HEK293 (cell line): ENCODE measurements around the gene TIMM44.

Source experiments
- CTCF ChIA-PET: fragments of 350-600 bp; formaldehyde crosslinking; extraction: SDS; loops from one replicate; lab custom pipeline; 2021; ENCODE audit warnings: antibody characterized with exemption; lab: Yijun Ruan, JAX
- POLR2A ChIA-PET: fragments of 300-600 bp; formaldehyde crosslinking; extraction: SDS; loops from one replicate; lab custom pipeline; 2020; ENCODE audit warnings: antibody characterized with exemption, inconsistent platforms; lab: Yijun Ruan, JAX
- H3K27ac ChIP-seq: fragments of 200-500 bp; sonication (Bioruptor generic); 2 replicates; pipeline ENCODE4 v1.5.1; 2014; ENCODE audit warnings: low read depth, low read length, control low read depth, inconsistent platforms; ENCODE audit errors: extremely low read depth
- H3K36me3 ChIP-seq, 2 experiments: fragments of 200-500 bp in 1 of 2; sonication (Bioruptor generic) in 1 of 2; 1 replicate in 1 of 2; 2 replicates in 1 of 2; pipeline ENCODE4 v1.5.1; 2014 to 2017; ENCODE audit warnings: inconsistent platforms in 2 of 2, low read length in 2 of 2; ENCODE audit not compliant: control insufficient read depth in 2 of 2, insufficient read depth in 1 of 2
- H3K4me1 ChIP-seq: fragments of 200-500 bp; sonication (Bioruptor generic); 2 replicates; pipeline ENCODE4 v1.5.1; 2014; ENCODE audit warnings: mild to moderate bottlenecking, low read length, inconsistent platforms; ENCODE audit not compliant: control insufficient read depth, insufficient read depth
- H3K4me3 ChIP-seq: 2 replicates; pipeline ENCODE4 v1.5.1; 2011; ENCODE audit warnings: low read depth, mild to moderate bottlenecking, control low read depth, low read length, moderate library complexity
- H3K9me3 ChIP-seq: fragments of 200-500 bp; sonication (Bioruptor generic); 2 replicates; pipeline ENCODE4 v1.5.1; 2014; ENCODE audit warnings: low read depth, low read length, inconsistent platforms; ENCODE audit not compliant: control insufficient read depth, insufficient read depth
- CTCF ChIP-seq: fragments of 450-650 bp; formaldehyde crosslinking; IDR thresholded peaks from 2 replicates; pipeline ENCODE4 v1.5.1; 2016; ENCODE audit warnings: missing biosample characterization, missing genetic modification characterization
- EGR2 ChIP-seq: fragments of 450-650 bp; formaldehyde crosslinking; IDR thresholded peaks from 2 replicates; pipeline ENCODE4 v1.5.1; 2016; ENCODE audit warnings: low read depth, missing biosample characterization, missing genetic modification characterization
- REST ChIP-seq: fragments of 450-650 bp; formaldehyde crosslinking; IDR thresholded peaks from 2 replicates; pipeline ENCODE4 v1.5.1; 2016; ENCODE audit warnings: missing biosample characterization, missing genetic modification characterization
- ZEB2 ChIP-seq: fragments of 450-650 bp; formaldehyde crosslinking; IDR thresholded peaks from 2 replicates; pipeline ENCODE4 v1.5.1; 2016; ENCODE audit warnings: missing biosample characterization, missing genetic modification characterization
- ZFP69B ChIP-seq: fragments of 450-650 bp; formaldehyde crosslinking; IDR thresholded peaks from 2 replicates; pipeline ENCODE4 v1.5.1; 2016; ENCODE audit warnings: missing biosample characterization, missing genetic modification characterization
- ZNF362 ChIP-seq: fragments of 450-650 bp; formaldehyde crosslinking; IDR thresholded peaks from 2 replicates; pipeline ENCODE4 v1.5.1; 2016; ENCODE audit warnings: missing biosample characterization, missing genetic modification characterization
- ZNF394 ChIP-seq: fragments of 450-650 bp; formaldehyde crosslinking; IDR thresholded peaks from 2 replicates; pipeline ENCODE4 v1.5.1; 2016; ENCODE audit warnings: missing biosample characterization, missing genetic modification characterization, mild to moderate bottlenecking, moderate library complexity, borderline replicate concordance
- ZNF645 ChIP-seq: fragments of 450-650 bp; formaldehyde crosslinking; IDR thresholded peaks from 2 replicates; pipeline ENCODE4; 2016; ENCODE audit warnings: missing biosample characterization, missing genetic modification characterization
- ZSCAN16 ChIP-seq: fragments of 450-650 bp; formaldehyde crosslinking; IDR thresholded peaks from 2 replicates; pipeline ENCODE4 v1.5.1; 2016; ENCODE audit warnings: missing biosample characterization, missing genetic modification characterization
- TF ChIP-seq, protein P1 (sequence below): fragments of 450-650 bp; formaldehyde crosslinking; IDR thresholded peaks from 2 replicates; pipeline ENCODE4 v1.5.1; 2016; ENCODE audit warnings: missing biosample characterization, missing genetic modification characterization, low read depth
- TF ChIP-seq, protein P2 (sequence below): fragments of 450-650 bp; formaldehyde crosslinking; IDR thresholded peaks from 2 replicates; pipeline ENCODE4 v1.5.1; 2017; ENCODE audit warnings: missing biosample characterization, missing genetic modification characterization
- TF ChIP-seq, protein P3 (sequence below): fragments of 450-650 bp; formaldehyde crosslinking; IDR thresholded peaks from 2 replicates; pipeline ENCODE4 v1.5.1; 2016; ENCODE audit warnings: missing biosample characterization, missing genetic modification characterization, low read depth
- TF ChIP-seq, protein P4 (sequence below): fragments of 450-650 bp; formaldehyde crosslinking; conservative IDR thresholded peaks from 2 replicates; pipeline ENCODE4 v1.5.1; 2016; ENCODE audit warnings: low read depth, missing biosample characterization, missing genetic modification characterization

The TIMM44 gene

DNA sequence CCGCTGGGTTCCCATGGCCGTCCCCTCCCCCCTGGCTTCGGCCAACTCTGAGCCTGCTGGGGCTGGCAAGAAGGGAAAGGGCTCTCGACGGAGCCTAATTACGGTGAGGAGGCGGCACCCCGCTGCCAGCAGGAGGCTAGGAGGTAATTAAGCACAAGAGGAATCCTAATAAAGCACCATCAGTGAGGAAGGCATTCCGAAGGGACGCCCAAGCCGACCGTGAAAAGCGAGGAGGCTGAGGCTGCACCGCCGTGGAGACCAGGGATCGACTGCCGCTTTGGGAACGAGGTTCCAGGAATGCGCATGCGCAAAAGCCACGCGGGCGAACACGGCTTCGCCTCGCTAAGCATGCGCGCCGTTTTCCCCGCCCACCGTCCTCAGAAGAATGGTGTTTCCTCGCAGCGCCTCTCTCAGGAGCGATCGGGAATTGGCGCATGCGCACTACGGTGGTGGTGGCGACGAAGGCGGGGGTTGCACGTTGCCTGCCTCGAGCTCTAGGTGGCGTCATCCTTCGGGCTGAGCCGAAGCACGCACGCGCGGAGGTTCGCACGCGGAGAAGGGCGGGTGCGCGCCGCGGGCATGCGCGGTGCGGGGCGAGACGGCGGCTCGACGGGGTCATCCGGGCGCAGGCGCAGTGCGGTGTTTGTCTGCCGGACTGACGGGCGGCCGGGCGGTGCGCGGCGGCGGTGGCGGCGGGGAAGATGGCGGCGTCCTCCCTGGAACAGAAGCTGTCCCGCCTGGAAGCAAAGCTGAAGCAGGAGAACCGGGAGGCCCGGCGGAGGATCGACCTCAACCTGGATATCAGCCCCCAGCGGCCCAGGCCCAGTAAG, 40.0 kb downstream of the TIMM44 start, which contains the start of gene MAP2K7 (continued):
- TF ChIP-seq, protein P1, sequence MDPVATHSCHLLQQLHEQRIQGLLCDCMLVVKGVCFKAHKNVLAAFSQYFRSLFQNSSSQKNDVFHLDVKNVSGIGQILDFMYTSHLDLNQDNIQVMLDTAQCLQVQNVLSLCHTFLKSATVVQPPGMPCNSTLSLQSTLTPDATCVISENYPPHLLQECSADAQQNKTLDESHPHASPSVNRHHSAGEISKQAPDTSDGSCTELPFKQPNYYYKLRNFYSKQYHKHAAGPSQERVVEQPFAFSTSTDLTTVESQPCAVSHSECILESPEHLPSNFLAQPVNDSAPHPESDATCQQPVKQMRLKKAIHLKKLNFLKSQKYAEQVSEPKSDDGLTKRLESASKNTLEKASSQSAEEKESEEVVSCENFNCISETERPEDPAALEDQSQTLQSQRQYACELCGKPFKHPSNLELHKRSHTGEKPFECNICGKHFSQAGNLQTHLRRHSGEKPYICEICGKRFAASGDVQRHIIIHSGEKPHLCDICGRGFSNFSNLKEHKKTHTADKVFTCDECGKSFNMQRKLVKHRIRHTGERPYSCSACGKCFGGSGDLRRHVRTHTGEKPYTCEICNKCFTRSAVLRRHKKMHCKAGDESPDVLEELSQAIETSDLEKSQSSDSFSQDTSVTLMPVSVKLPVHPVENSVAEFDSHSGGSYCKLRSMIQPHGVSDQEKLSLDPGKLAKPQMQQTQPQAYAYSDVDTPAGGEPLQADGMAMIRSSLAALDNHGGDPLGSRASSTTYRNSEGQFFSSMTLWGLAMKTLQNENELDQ (tag by site-specific recombination): no peak
- TF ChIP-seq ZFP69B (tag by site-specific recombination) (0 out of 2 replicates have a peak, but pooled peaks have one; percentile 31), EGR2 (tag by site-specific recombination) (peak; percentile 26; the same call in 1 of the 2 replicates), CTCF (tag by site-specific recombination) (peak; percentile 100), ZEB2 (no peak), ZNF362 (tag by site-specific recombination) (no peak)
- TF ChIP-seq, protein P2, sequence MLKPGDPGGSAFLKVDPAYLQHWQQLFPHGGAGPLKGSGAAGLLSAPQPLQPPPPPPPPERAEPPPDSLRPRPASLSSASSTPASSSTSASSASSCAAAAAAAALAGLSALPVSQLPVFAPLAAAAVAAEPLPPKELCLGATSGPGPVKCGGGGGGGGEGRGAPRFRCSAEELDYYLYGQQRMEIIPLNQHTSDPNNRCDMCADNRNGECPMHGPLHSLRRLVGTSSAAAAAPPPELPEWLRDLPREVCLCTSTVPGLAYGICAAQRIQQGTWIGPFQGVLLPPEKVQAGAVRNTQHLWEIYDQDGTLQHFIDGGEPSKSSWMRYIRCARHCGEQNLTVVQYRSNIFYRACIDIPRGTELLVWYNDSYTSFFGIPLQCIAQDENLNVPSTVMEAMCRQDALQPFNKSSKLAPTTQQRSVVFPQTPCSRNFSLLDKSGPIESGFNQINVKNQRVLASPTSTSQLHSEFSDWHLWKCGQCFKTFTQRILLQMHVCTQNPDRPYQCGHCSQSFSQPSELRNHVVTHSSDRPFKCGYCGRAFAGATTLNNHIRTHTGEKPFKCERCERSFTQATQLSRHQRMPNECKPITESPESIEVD (tag by site-specific recombination): no peak
- TF ChIP-seq, protein P3, sequence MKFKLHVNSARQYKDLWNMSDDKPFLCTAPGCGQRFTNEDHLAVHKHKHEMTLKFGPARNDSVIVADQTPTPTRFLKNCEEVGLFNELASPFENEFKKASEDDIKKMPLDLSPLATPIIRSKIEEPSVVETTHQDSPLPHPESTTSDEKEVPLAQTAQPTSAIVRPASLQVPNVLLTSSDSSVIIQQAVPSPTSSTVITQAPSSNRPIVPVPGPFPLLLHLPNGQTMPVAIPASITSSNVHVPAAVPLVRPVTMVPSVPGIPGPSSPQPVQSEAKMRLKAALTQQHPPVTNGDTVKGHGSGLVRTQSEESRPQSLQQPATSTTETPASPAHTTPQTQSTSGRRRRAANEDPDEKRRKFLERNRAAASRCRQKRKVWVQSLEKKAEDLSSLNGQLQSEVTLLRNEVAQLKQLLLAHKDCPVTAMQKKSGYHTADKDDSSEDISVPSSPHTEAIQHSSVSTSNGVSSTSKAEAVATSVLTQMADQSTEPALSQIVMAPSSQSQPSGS: peak; percentile 49; the same call in 1 of the 2 replicates

DNA sequence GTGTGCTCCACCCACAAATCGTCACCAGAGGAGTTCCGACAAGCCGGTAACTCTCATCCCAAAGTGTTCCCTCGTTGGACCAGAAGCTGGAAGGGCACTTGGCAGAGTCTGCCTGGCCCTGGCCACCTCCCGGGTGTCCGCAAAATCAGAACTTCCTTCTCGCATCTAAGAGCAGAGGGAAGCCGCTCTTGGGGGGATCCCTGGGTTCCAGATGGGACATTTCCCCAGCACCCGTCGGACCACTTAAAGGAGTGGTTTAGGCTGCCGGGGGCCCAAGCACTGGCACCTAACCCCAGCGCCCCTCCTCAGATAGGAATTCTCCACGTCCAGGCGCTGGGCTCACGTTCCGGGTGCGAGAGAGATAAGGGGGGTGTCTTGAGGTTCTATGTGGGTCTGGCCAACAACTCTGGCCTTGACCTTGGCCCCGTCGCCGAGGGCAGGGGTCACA, 40.6 kb downstream of the TIMM44 start:
- Histone ChIP-seq H3K4me1 (peaks cover 5% of the 10 kb centered on the region; the same call in 1 of the 2 replicates), H3K36me3 (peaks cover 0 to 42% of the 10 kb centered on the region in 2 experiments; a peak in 1 of 3 replicates), H3K4me3 (peak overlapping the region; percentile 62), H3K27ac (peak overlapping the region; percentile 80), H3K9me3 (no peaks in the 10 kb centered on the region)
- ChIA-PET POLR2A (interaction anchor here (0.6 to 3.4 kb wide), 24 partner anchors 9 to 803 kb away, joined by 3 to 25 read pairs (median 8); partner anchors contain the start of genes LRRC8E, PRR36, SNAPC2 and TGFBR3L), CTCF (interaction anchor here (0.5 to 1.5 kb wide), 8 partner anchors 13 to 376 kb away, joined by 3 to 12 read pairs (median 4); no protein-coding TSS in a partner anchor)
- no peak for TF ChIP-seq ZNF645 (tag by site-specific recombination)
- TF ChIP-seq ZNF394 (tag by site-specific recombination): no peak
- TF ChIP-seq, protein P4, sequence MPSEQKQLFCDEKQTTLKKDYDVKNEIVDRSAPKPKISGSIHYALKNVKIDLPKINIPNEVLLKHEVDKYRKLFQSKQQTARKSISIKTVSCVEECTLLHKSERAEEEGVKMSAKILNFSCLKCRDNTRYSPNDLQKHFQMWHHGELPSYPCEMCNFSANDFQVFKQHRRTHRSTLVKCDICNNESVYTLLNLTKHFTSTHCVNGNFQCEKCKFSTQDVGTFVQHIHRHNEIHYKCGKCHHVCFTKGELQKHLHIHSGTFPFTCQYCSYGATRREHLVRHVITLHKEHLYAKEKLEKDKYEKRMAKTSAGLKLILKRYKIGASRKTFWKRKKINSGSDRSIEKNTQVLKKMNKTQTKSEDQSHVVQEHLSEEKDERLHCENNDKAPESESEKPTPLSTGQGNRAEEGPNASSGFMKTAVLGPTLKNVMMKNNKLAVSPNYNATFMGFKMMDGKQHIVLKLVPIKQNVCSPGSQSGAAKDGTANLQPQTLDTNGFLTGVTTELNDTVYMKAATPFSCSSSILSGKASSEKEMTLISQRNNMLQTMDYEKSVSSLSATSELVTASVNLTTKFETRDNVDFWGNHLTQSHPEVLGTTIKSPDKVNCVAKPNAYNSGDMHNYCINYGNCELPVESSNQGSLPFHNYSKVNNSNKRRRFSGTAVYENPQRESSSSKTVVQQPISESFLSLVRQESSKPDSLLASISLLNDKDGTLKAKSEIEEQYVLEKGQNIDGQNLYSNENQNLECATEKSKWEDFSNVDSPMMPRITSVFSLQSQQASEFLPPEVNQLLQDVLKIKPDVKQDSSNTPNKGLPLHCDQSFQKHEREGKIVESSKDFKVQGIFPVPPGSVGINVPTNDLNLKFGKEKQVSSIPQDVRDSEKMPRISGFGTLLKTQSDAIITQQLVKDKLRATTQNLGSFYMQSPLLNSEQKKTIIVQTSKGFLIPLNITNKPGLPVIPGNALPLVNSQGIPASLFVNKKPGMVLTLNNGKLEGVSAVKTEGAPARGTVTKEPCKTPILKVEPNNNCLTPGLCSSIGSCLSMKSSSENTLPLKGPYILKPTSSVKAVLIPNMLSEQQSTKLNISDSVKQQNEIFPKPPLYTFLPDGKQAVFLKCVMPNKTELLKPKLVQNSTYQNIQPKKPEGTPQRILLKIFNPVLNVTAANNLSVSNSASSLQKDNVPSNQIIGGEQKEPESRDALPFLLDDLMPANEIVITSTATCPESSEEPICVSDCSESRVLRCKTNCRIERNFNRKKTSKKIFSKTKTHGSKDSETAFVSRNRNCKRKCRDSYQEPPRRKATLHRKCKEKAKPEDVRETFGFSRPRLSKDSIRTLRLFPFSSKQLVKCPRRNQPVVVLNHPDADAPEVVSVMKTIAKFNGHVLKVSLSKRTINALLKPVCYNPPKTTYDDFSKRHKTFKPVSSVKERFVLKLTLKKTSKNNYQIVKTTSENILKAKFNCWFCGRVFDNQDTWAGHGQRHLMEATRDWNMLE: no peak
- no peak for TF ChIP-seq ZSCAN16
- no peak for TF ChIP-seq REST (tag by site-specific recombination)
